GM10248 (cell line): Measurements from ENCODE around the gene COCH.

Experiments used
- CTCF ChIA-PET: fragments of 300-600 bp; sonication (Branson Sonifier 250); formaldehyde crosslinking; extraction: SDS; loops from one replicate; lab custom pipeline; 2021; ENCODE audit warnings: antibody characterized with exemption; lab: Yijun Ruan, JAX
- POLR2A ChIA-PET: fragments of 350-650 bp; sonication (Branson Sonifier 250); formaldehyde crosslinking; extraction: SDS; loops from one replicate; lab custom pipeline; 2020; ENCODE audit warnings: antibody characterized with exemption; lab: Yijun Ruan, JAX
- DNase-seq: peaks from one replicate; pipeline ENCODE4 v3.0.0; 2012; ENCODE audit errors: extremely low spot score
- TF ChIP-seq, protein P1 (sequence below): IDR thresholded peaks from 2 replicates; pipeline ENCODE4 v1.5.1; 2012; ENCODE audit warnings: mild to moderate bottlenecking, low read depth; ENCODE audit errors: extremely low read depth, missing control alignments, control extremely low read depth

Gene COCH

DNA sequence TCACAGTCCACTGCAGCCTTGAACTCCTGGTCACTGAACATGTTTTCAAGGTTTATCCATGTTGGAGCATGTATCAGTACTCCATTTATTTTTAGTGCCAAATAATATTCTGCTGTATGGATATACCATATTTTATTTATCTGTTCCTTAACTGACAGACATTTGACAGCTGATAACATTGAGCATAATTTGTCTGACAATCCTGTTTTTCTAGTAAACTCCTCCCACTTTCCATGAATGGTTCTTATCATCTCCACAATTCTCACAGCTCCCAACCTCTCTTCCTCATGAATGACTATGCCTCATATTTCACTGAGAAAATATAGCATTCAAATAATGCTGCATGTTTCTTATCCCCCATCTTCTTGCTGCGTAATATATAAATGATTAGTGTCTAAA, 33.3 kb downstream of the COCH start:
- TF ChIP-seq, protein P1, sequence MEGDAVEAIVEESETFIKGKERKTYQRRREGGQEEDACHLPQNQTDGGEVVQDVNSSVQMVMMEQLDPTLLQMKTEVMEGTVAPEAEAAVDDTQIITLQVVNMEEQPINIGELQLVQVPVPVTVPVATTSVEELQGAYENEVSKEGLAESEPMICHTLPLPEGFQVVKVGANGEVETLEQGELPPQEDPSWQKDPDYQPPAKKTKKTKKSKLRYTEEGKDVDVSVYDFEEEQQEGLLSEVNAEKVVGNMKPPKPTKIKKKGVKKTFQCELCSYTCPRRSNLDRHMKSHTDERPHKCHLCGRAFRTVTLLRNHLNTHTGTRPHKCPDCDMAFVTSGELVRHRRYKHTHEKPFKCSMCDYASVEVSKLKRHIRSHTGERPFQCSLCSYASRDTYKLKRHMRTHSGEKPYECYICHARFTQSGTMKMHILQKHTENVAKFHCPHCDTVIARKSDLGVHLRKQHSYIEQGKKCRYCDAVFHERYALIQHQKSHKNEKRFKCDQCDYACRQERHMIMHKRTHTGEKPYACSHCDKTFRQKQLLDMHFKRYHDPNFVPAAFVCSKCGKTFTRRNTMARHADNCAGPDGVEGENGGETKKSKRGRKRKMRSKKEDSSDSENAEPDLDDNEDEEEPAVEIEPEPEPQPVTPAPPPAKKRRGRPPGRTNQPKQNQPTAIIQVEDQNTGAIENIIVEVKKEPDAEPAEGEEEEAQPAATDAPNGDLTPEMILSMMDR: no peak
- CTCF ChIA-PET: interaction anchor here (1.5 to 3.4 kb wide), 2 partner anchors 37 to 251 kb away, joined by 3 to 11 read pairs; no protein-coding TSS in a partner anchor
- DNase-seq: no peak
- POLR2A ChIA-PET: no interaction called here

DNA sequence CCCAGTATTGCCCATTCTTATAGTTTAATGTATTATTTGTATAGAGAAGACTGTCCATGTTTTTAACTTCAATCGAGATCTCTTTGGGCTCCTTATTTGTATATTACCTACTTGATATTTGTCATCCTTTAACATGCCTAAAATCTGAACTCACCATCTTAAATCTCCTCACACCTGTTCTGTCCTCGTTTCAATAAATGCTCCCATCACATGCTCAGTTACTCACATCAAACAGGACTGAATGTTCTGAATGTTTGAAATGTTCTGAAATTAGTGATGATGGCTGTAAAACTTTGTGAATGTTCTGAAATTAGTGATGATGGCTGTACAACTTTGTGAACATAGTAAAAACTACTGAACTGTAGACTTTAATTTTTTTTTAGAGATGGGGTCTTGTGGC, 34.5 kb downstream of the COCH start:
- ChIA-PET POLR2A (no interaction called here), CTCF (no interaction called here)
- TF ChIP-seq, protein P1: no peak
- no peak for DNase-seq

DNA sequence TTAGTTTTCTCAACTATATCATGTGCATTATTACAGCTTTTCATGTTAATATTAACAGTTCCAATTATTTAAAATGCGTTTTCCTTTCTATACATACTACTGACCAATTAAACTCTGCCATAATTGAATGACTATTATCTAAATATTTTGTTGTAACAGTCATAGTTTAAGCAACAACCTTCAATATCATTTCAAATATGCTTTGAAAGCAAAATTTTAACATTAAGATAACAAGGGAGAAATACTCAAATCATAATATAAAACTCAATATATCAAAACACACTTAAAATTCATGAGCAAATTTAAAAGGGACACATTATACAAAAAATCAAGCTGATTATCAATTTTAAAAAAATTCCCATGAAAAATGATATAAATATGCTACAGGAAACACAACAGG, 40.5 kb downstream of the COCH start:
- CTCF ChIA-PET: interaction anchor here (1.1 to 2.6 kb wide), 5 partner anchors 8 to 29 kb away, joined by 4 to 11 read pairs (median 4); no protein-coding TSS in a partner anchor
- POLR2A ChIA-PET: no interaction called here
- TF ChIP-seq, protein P1: no peak

DNA sequence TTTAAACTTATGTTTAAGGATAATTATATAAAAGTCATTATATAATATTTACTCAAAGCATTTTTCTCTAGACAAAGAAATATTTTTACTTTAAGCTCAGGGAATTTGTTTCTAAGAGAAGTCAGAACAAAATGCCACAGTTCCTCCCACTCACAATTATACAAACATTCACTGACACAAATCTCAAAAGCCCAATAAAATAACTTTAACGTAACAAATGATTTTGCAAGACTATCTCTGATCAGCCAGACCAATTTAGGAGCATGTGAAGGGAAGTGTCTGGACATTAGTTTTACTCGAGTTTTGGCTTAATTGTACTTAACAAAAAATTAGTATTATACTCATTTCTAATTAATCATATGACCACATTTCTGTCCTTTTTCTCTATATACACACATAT, 41.2 kb downstream of the COCH start:
- TF ChIP-seq, protein P1: no peak
- CTCF ChIA-PET: interaction anchor here (1.1 to 2.6 kb wide), 4 partner anchors 8 to 12 kb away, joined by 4 to 11 read pairs (median 4); no protein-coding TSS in a partner anchor
- POLR2A ChIA-PET: no interaction called here
- no peak for DNase-seq

More for the DNA sequence above, 40.5 kb downstream of the COCH start:
- no peak for DNase-seq

DNA sequence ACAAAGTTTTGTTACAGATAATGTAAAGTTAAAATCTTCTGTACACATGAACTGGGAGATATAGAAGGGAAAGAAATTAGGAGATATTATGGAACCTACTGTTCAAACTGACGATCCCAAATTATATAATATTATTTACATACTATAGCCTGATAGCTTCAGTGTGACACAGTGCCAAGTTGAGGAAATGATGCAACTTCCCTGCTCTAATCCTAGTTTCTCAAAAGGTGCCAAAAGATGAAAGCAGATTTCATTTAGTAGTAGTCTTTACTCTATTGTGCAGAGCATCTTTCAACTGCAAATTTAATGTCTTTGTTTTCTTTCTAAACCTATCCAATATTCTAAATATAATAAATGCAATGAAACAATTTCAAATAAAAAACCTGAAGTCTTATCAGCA, 46.9 kb downstream of the COCH start:
- TF ChIP-seq, protein P1: no peak
- POLR2A ChIA-PET: no interaction called here
- no peak for DNase-seq
- CTCF ChIA-PET: no interaction called here

DNA sequence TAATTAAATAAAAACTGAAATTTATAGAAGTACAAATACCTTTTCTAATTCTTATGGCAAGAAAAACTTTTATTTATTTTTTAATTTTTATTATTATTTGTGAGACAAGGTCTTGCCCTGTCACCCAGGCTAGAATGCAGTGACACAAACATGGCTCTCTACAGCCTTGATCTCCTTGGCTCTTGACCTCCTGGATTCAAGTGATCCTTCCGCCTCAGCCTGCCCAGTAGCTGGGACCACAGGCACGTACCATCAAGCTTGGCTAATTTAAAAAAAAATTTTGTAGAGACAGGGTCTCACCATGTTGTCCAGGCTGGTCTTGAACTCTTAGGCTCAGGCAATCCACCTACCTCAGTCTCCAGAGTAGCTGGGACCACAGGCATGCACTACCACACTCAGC, 47.4 kb downstream of the COCH start:
- CTCF ChIA-PET: interaction anchor here (1.4 kb wide), 1 partner anchor 122 kb away, joined by 3 read pairs; no protein-coding TSS in a partner anchor
- TF ChIP-seq, protein P1: no peak
- POLR2A ChIA-PET: no interaction called here

More for the DNA sequence above, 47.4 kb downstream of the COCH start:
- DNase-seq: no peak
